ENCODE results near the gene RBFOX2. TPM values are rescaled to one million over a fixed set of nuclear protein-coding genes. Genes with fewer than 3 reads are reported as not detected.

The RBFOX2 gene
- total RNA-seq, 1 donor from 2014 or later: 64.1 TPM

DNA sequence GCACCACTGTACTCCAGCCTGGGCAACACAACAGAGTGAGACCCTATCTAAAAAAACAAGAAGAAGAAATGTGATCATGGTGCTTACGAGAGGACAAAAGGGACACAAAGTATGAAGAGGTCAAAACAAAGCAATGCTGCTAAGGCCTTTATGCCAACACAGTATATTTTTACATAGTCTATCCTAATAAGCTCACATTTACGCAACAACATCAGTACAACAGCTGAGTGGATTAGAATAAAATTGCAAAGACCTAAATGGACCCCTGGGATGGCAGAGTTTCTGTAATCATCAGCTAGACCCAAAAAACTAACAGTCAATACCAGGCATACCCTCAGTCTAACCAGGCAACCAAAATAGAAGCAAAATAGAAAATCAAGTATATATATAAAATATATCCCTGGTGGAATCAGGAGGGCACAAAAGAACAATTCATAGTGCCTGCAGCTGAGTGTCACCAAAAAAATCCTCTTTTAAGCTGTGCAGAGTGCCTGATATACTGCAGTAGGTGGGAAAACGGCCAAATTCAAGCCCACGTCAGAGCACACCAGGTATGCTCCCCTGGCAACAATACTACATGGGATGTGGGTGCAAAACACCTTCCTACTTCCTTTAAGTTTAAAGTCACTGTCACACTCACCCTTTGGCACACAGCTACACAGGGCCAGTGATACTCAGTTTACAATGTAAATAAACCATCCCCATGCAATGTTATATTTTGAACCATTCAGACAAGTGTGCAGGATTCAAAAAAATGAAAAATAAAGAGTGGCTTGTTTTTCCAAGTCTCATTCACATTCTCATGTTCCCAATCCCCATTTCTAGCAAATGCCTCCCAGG, 57.8 kb downstream of the RBFOX2 start:
- no peaks in the 10 kb centered on the region for H3K36me3 ChIP-seq
- H3K4me3 ChIP-seq: no peak overlapping the region
- TF ChIP-seq, protein P1, sequence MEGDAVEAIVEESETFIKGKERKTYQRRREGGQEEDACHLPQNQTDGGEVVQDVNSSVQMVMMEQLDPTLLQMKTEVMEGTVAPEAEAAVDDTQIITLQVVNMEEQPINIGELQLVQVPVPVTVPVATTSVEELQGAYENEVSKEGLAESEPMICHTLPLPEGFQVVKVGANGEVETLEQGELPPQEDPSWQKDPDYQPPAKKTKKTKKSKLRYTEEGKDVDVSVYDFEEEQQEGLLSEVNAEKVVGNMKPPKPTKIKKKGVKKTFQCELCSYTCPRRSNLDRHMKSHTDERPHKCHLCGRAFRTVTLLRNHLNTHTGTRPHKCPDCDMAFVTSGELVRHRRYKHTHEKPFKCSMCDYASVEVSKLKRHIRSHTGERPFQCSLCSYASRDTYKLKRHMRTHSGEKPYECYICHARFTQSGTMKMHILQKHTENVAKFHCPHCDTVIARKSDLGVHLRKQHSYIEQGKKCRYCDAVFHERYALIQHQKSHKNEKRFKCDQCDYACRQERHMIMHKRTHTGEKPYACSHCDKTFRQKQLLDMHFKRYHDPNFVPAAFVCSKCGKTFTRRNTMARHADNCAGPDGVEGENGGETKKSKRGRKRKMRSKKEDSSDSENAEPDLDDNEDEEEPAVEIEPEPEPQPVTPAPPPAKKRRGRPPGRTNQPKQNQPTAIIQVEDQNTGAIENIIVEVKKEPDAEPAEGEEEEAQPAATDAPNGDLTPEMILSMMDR (IDR thresholded peaks at IDR 0.05): no peak
- peak overlapping the region; percentile 20 for H3K27ac ChIP-seq
- H3K4me1 ChIP-seq: peaks cover 26% of the 10 kb centered on the region
- H3K27me3 ChIP-seq: no peaks in the 10 kb centered on the region
- no peak for DNase-seq
- intact Hi-C loops (cut with DNase I): no loop called here
- H3K9me3 ChIP-seq: no peaks in the 10 kb centered on the region
- ATAC-seq: no peak

- H3K4me3 ChIP-seq: no peak overlapping the region
- no peaks in the 10 kb centered on the region for H3K9me3 ChIP-seq
- H3K36me3 ChIP-seq: no peaks in the 10 kb centered on the region
- DNase-seq (no peak), ATAC-seq (no peak)
- peaks cover 18% of the 10 kb centered on the region for H3K4me1 ChIP-seq
- no peaks in the 10 kb centered on the region for H3K27me3 ChIP-seq
- intact Hi-C loops (cut with DNase I): no loop called here
- TF ChIP-seq, protein P1 (IDR thresholded peaks at IDR 0.05): no peak
- no peak overlapping the region for H3K27ac ChIP-seq
Observed at GRCh38 chr22:35967046-35967397, 61.6 kb downstream of the RBFOX2 start.

- H3K4me1 ChIP-seq: peaks cover 15% of the 10 kb centered on the region
- intact Hi-C loops (cut with DNase I): no loop called here
- H3K4me3 ChIP-seq: no peak overlapping the region
- TF ChIP-seq, protein P1 (IDR thresholded peaks at IDR 0.05): no peak
- no peaks in the 10 kb centered on the region for H3K9me3 ChIP-seq
- no peak overlapping the region for H3K27ac ChIP-seq
- no peaks in the 10 kb centered on the region for H3K36me3 ChIP-seq
- DNase-seq (no peak), ATAC-seq (no peak)
- no peaks in the 10 kb centered on the region for H3K27me3 ChIP-seq
Observed at GRCh38 chr22:35966314-35967045, 62.1 kb downstream of the RBFOX2 start.

DNA sequence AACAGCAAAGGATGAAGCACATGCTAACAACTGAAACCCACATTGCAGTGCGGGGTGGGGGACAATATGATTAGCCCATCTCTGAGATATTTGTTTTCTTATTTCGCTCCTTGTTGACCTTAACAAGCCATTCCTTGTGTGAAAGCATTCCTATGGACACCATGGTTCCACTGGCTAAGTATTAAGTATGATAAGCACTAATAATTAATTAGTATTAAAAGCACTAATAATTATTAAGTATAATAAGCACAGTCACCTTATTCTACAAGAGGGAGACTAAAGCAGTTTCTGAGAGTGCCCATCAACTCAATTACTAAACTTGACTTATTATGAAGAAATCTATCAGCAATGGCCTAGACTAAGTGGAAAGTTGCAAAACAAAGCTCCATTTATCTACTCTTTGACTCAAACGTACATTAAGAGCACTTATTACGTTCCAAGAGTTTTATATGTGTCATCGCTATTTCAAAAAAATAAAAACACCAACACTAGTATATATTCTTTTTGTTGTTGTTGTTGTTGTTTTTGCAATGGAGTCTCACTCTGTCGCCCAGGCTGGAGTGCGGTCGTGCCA, 65.3 kb downstream of the RBFOX2 start:
- no peak overlapping the region for H3K27ac ChIP-seq
- H3K36me3 ChIP-seq: no peaks in the 10 kb centered on the region
- intact Hi-C loops (cut with DNase I): no loop called here
- TF ChIP-seq, protein P1 (IDR thresholded peaks at IDR 0.05): no peak
- ATAC-seq (no peak), DNase-seq (no peak)
- H3K4me1 ChIP-seq: peaks cover 11% of the 10 kb centered on the region
- no peaks in the 10 kb centered on the region for H3K27me3 ChIP-seq
- no peaks in the 10 kb centered on the region for H3K9me3 ChIP-seq
- H3K4me3 ChIP-seq: no peak overlapping the region

DNA sequence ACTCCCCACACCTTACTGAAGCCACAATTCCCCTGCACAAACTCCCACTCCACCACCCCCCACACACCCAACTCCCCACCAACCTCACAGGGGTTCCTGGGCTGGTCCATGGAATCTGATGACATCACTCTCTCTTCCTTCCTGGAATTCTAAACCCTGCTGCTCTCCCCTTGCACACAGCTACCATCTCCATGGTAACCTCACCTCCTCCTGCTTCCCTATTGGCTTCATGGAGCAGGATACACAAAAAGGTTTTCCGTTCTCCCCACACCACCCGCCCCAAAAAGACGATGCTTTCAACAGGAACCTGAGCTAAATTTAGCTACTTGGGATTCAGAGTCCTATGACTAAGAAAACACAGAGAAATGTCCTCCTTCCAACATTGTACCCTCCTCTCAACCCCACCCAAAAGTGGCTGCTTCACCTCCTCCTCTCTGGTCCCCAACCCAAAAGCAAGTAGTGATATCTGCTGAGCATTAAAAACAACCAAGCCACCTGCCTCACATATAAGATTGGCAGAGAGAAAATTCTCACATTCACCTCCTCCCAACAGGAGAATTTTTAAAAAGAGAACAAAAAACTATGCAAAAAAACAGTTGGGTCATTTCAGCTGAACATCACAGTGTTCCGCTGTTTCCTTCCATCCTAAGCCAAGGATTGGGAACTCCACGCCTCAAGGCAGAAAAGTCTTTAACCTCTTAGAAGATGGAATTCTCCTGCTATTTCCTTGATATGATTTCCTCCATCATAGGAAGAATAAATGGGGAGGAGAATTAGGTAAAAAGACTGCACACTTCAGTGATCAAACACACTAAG, 66.9 kb downstream of the RBFOX2 start:
- H3K4me3 ChIP-seq: no peak overlapping the region
- H3K4me1 ChIP-seq: peaks cover 13% of the 10 kb centered on the region
- H3K9me3 ChIP-seq: no peaks in the 10 kb centered on the region
- DNase-seq: no peak
- H3K27me3 ChIP-seq: no peaks in the 10 kb centered on the region
- TF ChIP-seq, protein P1 (IDR thresholded peaks at IDR 0.05): no peak
- intact Hi-C loops (cut with DNase I): no loop called here
- H3K27ac ChIP-seq: peak overlapping the region; percentile 52
- peak; percentile 67 for ATAC-seq
- no peaks in the 10 kb centered on the region for H3K36me3 ChIP-seq

All from upper lobe of right lung (tissue), 1 donor.